ENCODE results near the gene SLC9A4. TPM values are rescaled to one million over a fixed set of nuclear protein-coding genes. Genes with fewer than 3 reads are reported as not detected.

The SLC9A4 gene
- total RNA-seq, 1 donor from 2014 or later = not detected

DNA sequence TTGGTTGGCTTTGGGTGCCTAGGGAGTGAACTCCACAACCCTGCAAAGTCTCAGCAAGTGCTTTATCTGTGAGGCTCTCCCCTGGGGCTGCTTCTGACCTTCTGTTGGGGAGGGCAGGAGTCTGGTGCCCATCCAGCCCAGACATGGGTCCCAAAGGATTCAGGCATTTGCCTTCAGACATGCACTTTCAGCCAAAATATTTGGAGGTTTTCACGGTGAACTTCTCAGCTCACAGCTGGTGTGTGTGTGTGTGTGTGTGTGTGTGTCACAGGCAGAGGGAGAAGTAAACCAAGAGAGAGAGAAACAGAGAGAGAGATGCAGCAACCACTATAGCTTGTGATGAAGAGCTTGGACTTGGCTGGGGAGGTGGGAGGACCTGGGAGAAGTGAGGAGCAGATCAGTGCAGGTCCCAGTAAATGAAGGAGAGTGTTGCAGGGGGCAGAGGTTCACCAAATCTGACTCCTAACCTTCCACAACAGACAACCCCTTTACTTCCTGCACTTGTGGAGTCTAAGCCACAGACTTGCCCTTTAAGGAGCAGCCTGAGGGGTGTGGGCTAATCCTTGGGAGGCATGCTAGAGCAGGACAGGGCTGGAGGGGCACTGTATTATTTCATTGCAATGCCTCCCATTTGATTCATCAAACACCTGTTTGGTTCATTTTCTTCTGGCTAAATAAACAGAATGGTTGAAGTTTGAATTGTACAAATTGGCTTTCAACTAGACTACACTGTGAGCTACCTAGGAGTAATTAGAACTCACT lies 14.1 kb downstream of the SLC9A4 start:
- ATAC-seq (no peak), DNase-seq (ENCODE audit: missing footprints) (no peak)
- intact Hi-C loops (cut with DNase I) = loop anchor here (10.0 kb wide), 1 partner anchor 108 kb away; no protein-coding TSS in a partner anchor

DNA sequence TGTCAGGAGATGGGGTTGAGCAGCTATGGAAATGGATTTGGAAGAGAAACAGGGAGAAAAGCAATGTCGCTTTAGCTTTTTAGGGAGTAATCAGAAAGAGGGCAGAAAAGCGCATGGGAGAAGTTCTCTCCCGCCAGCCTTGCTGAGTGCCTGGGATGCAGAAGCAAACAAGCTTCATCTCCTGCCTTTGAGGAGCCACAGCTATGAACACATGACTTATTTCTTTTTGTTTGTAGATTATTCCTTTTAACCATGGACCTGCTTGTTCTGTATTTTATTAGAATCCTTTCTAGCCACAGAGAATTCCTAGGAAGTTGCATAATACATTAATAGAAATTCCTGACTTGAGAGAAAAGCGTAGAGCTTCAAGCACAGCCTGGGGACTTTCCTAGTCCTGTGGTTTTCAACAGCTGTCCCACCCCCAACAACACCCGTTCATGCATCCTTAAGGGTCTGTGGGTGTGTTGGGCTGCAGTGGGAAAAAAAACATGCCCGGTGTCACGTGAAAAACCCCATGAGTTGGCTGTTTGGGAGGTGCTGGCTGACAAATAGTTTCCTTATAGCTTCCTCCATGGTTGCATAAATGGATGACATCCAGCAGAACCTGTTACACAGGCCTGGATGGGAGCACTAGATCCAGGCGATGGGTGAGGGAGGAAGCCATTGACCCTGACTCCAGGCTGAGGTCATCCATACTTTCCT lies 14.9 kb downstream of the SLC9A4 start:
- ATAC-seq (no peak), DNase-seq (ENCODE audit: missing footprints) (no peak)
- intact Hi-C loops (cut with DNase I) = loop anchor here (10.0 kb wide), 1 partner anchor 107 kb away; no protein-coding TSS in a partner anchor

DNA sequence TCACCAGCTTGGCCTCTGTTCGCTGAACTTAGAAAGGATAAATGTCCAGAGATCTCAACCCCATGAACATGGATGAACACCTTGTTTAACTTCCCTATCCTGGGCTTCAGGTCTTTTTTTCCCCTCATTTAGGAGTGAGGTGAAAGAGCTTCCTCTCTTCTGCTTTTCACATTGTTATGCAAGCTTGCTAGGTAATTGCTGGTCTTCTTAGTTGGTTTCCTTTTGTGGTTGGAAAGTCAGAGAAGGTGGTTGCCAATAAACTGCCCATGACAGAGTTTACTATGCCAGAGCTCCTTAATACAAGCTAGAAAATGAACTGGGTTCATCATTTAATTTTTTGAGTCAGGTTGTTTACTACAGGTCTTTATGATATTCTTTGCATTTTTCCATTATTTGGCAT lies 16.6 kb downstream of the SLC9A4 start:
- intact Hi-C loops (cut with DNase I) = loop anchor here (10.0 kb wide), 1 partner anchor 105 kb away; no protein-coding TSS in a partner anchor
- DNase-seq (ENCODE audit: missing footprints) = no peak
- ATAC-seq = no peak

DNA sequence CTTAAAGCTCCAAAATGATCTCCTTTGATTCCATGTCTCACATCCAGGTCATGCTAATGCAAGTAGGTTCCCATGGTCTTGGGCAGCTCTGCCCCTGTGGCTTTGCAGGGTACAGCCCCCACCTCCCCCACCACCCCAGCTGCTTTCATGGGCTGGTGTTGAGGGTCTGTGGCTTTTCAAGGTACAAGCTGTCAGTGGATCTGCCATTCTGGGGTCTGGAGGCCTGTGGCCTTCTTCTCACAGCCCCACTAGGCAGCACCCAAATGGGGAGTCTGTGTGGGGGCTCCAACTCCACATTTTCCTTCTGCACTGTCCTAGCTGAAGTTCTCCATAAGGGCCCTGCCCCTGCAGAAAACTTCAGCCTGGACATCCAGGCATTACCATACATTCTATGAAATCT lies 19.0 kb downstream of the SLC9A4 start:
- intact Hi-C loops (cut with DNase I) = no loop called here

DNA sequence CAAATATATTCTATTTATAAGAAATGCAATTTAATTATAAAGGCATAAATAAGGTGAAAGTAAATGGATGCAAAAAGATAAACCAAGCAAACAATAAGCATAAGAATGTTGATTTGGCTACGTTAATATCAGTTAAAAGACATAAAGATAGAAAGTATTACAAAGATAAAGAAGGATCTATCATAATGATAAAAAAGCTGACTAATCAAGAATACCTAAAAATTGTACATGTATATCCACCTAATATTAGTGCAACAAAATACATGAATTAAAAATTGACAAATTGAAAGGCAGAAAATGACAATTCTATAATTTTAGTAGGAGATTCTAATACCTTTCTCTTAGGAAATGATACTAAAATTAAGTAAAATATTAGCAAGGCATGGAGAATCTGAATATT lies 21.5 kb downstream of the SLC9A4 start:
- intact Hi-C loops (cut with DNase I) = no loop called here
- DNase-seq (ENCODE audit: missing footprints) (no peak), ATAC-seq (no peak)

More for the DNA sequence above, 19.0 kb downstream of the SLC9A4 start:
- DNase-seq (ENCODE audit: missing footprints) (no peak), ATAC-seq (no peak)

DNA sequence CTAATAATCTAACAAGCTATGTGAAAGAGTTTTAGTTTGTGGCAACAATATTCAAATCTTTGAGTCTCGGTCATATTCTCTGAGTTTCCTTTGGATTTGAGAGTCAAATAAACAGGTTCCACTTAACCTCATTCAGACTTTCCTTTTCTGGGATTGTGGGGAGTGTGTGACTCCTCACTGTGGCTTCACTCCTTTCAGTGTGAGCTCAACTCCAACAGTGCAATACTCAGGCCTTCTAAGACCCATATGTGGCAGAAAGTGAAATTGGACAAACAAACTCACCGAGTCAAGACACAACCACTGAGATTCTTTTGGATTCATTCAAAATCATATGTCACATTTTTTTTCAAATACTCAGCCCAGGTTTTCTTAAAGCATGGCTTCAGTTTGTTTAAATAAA lies 25.4 kb downstream of the SLC9A4 start:
- intact Hi-C loops (cut with DNase I) = no loop called here
- DNase-seq (ENCODE audit: missing footprints) = no peak
- ATAC-seq = no peak

DNA sequence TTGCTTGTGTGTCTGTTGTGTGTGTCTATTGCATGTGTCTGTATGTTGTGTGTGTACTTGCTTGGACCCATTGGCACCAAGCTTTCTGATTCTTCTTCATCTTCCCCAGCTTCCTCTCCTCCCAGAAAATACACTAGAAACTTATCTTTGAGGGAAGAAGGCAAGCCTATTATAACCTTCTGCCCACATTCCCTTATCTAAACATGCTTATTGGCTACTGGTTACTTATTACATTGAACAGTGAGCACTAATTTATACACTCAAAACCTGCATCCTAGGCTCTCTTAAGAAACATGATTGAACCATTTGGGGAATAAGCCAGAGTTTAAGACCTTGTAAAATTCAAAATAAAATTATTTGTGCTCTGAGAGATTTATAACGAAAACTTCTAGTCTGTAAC lies 26.5 kb downstream of the SLC9A4 start:
- ATAC-seq = no peak
- intact Hi-C loops (cut with DNase I) = no loop called here
- no peak for DNase-seq (ENCODE audit: missing footprints)

DNA sequence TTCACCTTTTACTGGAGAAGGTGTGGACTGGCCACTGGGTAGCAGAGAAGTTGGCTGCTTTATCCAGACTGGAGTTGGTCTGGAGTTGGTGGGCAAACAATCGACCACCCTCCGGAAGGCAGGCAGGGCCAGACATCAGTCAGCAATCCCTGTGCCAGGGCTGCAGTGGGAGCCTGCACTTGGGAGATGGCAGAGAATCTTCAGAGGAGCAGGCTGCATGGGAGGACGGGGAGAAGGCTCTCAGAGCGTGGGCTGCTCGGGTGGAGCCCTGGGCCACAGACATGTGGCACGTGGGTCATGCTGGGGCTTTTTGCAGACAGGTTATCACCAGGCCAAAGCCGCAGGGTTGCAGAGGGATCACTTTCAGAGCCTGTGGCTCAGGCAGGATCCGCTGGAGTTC lies 29.6 kb downstream of the SLC9A4 start:
- intact Hi-C loops (cut with DNase I) = no loop called here
- DNase-seq (ENCODE audit: missing footprints) (no peak), ATAC-seq (no peak)

DNA sequence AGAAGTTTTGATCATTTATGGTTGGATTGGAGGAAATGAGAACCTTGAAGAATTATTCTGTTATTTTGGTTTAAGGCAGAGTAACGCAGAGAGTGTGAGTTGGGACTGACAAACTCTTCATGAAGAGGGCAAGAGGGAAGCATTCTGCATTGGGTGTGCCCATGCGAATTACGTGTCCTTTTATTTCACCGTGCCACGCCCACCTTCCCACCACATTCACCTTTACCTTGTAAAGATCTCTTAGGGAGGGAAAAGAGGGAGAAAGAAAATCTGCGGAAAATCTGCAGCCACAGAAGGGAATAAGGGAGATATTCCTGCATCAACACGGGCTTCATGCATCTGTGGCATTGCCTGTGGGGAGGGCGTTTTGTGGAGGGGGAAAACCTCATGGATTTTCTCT lies 31.8 kb downstream of the SLC9A4 start:
- ATAC-seq (no peak), DNase-seq (ENCODE audit: missing footprints) (no peak)
- intact Hi-C loops (cut with DNase I) = no loop called here

DNA sequence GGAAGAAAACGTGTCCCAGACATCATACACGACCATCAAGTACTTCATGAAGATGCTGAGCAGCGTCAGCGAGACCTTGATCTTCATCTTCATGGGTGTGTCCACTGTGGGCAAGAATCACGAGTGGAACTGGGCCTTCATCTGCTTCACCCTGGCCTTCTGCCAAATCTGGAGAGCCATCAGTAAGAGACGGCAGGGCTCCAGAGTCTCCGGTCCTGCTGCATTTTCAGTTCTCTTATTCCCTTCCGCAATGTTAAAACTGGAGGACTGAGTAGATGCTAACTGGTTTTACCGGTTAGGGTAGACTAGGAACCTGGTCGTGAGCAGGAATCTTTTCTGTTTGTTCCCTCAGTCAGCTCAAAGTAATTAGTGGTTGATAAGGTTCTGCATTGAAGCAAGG lies 32.3 kb downstream of the SLC9A4 start:
- no peak for DNase-seq (ENCODE audit: missing footprints)
- no peak for ATAC-seq

DNA sequence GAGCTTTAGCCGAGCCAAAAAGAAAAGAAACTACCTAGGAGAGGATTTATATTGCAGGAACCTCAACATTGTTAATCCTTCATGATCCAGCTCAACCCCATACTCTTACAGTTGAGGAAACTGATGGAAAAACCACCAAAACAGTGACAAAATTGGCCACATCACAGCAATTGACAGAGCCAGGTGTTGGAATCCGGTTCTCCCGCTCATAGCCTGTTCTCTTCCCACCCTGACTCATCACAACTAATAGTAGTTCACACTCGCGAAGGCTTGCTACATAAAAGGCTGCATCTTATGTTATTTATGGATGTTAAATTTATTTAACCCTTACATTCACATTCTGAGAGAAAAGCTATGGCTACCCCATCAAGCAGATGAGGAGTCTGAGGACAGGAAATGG lies 33.7 kb downstream of the SLC9A4 start:
- ATAC-seq = no peak
- no peak for DNase-seq (ENCODE audit: missing footprints)
- intact Hi-C loops (cut with DNase I) = no loop called here

More for the DNA sequence above, 32.3 kb downstream of the SLC9A4 start:
- intact Hi-C loops (cut with DNase I) = no loop called here

DNA sequence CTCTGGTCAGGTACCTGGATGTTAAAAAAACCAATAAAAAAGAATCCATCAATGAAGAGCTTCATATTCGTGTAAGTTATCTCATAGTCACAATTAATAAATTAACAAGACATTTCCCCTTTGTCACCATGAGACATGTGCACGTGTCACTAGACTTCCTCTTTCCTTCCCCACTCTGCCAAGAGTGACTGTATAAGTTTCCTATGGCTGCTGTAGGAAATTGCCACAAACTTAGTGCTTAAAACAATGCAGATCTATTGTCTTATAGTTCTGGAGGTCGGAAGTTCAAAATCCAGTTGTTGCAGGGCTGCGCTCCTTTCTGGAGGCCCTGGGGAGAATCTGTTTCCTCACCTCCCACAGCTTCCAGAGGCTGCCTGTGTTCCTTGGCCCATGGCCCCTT lies 35.8 kb downstream of the SLC9A4 start:
- intact Hi-C loops (cut with DNase I) = no loop called here

DNA sequence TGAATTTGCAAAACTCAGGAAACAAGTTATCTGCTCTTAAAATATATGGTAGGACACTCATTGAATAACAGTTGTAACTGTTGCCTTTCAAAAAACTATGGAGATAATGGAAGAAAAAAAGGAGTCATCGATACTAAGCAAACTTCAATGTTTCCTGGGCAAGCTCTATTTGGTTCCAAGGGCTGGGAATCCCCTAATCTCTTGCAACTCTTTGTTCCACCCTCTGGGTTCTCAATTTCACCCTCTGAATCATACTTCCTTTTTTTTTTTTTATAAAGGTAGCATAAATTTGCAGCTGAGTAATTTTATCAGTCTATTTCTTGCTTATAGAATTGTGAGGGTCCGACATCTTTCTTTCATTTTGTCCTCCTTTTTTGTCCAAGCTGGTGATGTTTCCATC lies 36.7 kb downstream of the SLC9A4 start:
- no peak for DNase-seq (ENCODE audit: missing footprints)
- intact Hi-C loops (cut with DNase I) = no loop called here
- no peak for ATAC-seq

More for the DNA sequence above, 35.8 kb downstream of the SLC9A4 start:
- no peak for ATAC-seq
- DNase-seq (ENCODE audit: missing footprints) = no peak

DNA sequence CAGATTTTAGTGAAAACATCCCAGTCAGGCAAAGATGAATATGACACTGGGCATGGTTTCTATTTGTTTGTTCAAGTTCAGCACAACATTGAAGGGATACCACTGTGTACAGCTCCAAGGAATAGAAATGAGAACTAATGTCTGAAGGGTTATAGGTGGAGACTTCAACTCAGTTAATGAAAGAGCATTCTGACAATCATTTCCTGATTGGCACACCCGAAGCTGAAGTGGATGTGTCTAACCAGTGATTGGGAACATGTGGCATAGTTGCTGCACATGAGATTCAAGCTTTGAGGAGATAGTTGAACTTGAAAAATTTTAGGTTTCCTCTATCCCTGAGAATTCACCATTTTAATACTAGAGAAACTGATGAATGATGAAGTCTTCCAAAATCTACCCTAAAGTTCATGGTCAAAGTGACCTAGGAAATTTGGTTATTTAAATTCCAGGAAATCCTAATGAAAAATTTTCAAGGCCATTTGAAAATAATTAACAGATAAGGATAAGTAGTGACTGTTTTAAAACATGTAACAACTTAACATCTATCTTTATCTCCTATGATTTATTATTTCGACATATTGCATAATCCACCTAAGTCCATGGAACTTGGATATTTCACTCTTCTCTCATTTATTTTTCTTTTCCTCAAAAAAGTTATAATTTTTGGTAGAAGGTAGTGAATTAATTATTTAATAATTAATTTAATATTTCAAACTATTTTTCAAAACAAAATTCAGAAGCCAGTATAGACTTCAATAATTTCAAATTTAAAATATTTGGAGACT lies 38.0 kb downstream of the SLC9A4 start:
- no peak for ATAC-seq
- intact Hi-C loops (cut with DNase I) = no loop called here

DNA sequence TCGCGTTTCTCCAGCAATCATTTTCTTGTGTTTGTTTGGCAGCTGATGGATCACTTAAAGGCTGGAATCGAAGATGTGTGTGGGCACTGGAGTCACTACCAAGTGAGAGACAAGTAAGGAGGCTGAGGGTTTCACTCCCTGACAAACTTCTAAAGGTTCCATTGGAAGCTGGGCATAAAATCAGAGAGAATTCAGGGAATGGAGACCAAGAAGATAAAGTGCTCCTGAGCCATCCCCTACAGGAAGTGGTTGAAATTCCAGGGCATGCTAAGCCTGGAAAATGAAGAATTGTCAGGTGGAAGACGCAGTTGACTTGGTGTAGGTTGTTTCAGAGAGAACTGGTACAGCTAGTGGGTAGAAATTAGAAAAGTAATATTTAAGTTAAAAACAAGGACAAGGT lies 39.1 kb downstream of the SLC9A4 start:
- intact Hi-C loops (cut with DNase I) = no loop called here
- ATAC-seq (no peak), DNase-seq (ENCODE audit: missing footprints) (no peak)

More for the DNA sequence above, 38.0 kb downstream of the SLC9A4 start:
- no peak for DNase-seq (ENCODE audit: missing footprints)

DNA sequence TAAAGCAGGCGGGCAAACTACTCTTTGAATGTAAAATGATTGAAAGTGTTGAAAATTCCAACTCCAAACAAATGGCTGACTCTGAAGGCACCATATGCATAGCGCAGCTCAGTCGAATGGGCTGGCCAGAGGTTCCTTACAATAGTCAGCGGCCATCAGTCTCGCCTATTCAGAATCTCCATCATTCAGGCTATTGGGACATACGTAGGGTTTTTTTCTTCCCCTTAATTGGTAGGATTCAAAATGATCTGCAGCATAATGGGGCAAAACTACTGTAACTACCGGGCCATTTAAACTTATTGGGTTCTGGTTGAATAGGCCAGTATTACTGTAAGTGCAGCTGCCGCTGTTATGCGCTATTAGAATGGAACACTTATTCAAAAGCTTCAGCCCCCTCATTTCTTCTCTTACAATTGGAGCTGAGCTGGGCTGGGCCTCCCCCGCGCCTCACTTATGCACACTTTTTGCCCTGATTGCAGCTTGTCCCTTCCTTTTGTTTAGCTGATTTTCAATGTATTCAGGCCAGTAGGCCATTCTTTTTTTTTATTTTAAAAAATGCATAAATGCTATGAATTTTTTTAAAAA lies 40.4 kb downstream of the SLC9A4 start:
- ATAC-seq (no peak), DNase-seq (ENCODE audit: missing footprints) (no peak)
- intact Hi-C loops (cut with DNase I) = no loop called here

DNA sequence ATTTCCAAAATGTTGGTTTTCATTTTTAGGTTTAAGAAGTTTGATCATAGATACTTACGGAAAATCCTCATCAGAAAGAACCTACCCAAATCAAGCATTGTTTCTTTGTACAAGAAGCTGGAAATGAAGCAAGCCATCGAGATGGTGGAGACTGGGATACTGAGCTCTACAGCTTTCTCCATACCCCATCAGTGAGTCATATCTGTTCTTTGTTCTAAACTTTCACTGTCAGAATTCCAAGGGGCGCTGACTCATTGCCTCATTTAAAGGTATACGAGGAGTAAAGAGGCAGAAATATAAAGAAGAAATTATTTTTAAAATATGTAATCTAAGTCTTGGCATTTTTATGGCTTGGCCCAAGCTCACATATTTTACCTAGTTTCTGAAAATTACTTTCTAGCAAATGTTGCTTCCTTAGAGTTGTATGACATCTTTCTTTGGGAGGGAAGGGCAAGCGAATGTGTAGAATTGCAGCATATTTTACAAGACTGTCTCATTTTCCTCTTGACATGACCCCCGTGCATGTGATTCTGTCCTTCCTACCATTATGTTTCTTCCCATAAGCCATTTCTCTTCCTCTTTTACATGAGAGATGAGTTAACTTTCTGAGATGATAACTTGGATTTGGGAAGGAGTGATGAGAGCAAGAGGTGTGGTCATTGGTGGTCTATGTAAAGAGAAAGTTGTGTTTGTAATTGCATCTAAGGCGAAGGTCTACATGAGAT lies 41.2 kb downstream of the SLC9A4 start:
- DNase-seq (ENCODE audit: missing footprints) = no peak
- ATAC-seq = no peak
- intact Hi-C loops (cut with DNase I) = no loop called here

DNA sequence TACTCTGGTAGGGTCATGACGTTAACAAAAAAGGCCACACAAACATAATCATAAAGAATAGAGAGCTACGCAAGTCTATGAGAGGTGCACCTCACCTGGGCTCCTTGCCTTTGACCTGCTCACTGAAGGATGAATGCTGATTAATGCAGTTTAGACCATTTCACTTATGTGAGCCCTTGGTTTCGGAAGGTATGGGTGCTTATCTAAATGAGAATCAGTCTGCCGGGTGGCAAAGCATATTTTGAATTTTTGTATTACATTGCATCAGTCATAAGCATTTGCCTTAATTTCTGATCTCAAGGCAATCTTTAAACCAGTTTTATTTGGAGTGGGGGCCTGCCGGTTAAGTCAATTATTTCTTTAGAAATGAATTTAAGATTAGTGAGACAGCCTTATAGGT lies 42.8 kb downstream of the SLC9A4 start:
- intact Hi-C loops (cut with DNase I) = no loop called here
- no peak for DNase-seq (ENCODE audit: missing footprints)
- ATAC-seq = no peak

DNA sequence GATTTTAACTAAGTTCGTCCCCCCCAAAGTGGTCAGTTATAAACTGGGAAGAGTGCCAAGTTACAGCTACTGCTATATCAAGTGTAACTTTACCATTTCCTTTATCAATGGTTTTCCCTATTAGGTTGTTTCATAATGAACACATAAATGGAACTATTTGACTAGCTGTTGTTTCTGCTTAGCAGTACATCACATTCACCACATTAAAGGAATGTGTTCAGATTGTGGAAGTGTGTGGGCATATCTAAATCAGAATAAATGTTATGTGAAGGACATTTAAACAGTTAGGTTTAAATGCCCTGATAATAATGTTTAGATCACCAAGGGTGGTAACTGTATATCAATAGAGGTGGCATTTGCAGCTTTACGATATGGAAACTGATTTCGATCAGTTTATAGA lies 45.1 kb downstream of the SLC9A4 start:
- DNase-seq (ENCODE audit: missing footprints) = no peak
- intact Hi-C loops (cut with DNase I) = no loop called here
- ATAC-seq = no peak
